A204.1 (cell line): ENCODE measurements around the gene PPARG.

Source experiments
- FAIRE-seq: peaks from 2 replicates; lab custom pipeline; 2012; peaks lifted over from hg19 to GRCh38; lab: Jason Lieb, UNC

PPARG gene

DNA sequence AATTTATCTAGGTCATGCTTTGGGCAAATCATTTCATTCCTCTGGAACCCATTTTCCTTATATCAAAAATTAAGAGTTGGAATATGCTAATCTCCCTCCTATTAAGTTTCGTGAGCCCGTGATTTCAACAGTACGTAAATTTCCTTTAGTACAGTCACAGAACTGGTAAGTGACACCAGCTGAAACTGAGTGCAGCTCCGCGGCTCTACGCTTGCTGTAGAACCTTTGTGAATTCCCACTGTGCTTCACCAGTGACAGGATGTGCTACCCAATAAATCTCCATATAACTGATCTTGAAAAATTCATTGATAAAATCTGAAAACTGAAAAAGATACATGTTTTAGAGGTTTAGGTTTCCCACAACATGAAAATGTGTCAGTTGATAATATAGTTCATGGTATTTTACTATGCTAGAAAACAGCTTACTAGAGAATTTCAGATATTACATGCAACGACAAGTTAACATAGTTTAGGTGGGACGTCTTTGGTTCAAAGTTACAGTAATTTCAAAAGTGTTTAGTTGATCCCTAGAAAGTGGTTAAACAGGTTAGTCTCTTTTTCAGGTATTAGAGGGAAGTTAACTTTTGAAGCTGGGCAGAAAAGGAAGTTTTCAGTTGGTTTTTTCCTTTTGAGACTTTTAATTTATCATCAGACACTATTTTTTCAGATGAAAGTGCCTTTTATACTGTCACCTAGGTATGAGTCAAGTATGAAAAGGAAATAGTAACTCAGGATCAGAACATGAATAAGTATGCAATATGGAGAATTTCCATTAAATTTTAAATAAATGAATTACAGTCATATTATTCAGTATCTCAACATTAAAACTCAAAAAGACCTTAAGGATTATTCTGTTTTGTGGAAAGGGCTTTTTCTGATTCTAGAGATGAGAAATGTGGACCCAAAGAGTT, 57.0 kb downstream of the PPARG start:
- no peak for FAIRE-seq

DNA sequence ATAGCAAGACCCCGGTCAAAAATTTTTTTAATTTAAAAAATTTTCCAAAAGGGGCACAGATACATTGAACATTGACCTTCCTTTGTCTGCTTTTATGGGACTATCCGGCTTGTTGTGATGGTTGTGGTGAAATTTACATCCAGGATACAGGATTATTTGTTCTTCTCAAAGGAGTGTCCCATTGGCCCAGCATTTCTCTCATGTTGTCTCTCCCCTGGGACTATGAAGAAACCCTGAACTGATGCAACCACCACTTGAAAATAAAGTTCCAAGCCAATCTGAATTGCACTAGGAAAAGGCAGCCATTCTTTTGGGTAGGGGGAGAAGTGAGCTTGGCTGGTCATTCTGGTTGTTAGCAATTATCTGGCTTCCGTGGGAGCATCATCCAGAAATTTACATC, 58.4 kb downstream of the PPARG start:
- no peak for FAIRE-seq

- FAIRE-seq = no peak
Observed at GRCh38 chr3:12349895-12350811, 61.3 kb downstream of the PPARG start.

- no peak for FAIRE-seq
Observed at GRCh38 chr3:12351145-12351544, 62.3 kb downstream of the PPARG start.

DNA sequence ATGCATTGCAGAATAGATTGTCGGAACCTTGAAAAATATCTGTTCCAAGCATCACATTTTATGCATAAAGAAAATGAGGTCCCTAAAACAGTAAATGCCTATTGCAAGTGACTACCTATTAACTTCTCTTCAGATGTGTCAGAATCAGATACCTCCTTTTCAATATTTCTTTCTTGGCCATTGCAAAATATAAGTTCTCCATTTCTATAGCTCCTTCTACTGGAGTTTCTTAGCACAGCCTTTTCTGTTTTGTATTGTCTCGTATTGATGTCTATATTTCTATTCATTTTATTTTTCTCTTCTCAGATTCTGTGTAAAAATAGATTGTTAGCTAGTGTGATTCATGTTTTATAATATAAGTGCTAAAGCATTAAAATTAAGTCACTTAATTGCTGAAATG, 63.4 kb downstream of the PPARG start:
- peak; percentile 11 for FAIRE-seq

DNA sequence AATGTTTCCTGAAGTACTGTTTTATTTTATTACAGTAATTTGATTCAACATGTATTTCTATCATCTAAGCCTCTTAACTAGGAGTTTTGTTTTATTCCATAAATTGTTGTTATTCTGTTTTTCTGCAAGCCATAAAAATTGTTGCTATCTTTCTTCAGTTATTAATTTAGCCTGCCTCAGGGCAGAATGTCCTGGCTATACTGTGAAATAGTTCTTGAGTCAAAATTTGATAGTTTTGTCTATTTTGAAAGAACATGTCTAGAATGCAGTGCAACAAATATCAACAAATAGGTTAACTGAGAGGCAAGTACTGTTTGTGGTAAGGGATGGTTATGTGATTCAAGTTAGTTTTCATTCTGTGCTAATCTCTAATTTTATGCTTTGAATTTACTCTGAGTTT, 63.9 kb downstream of the PPARG start:
- no peak for FAIRE-seq

GRCh38 chr3:12353796-12354525, 65.1 kb downstream of the PPARG start:
- FAIRE-seq = no peak

- FAIRE-seq = no peak
Observed at GRCh38 chr3:12356175-12356574, 67.3 kb downstream of the PPARG start.

- FAIRE-seq = no peak
Observed at GRCh38 chr3:12356996-12357395, 68.1 kb downstream of the PPARG start.

GRCh38 chr3:12357456-12357855, 68.6 kb downstream of the PPARG start:
- FAIRE-seq = no peak

DNA sequence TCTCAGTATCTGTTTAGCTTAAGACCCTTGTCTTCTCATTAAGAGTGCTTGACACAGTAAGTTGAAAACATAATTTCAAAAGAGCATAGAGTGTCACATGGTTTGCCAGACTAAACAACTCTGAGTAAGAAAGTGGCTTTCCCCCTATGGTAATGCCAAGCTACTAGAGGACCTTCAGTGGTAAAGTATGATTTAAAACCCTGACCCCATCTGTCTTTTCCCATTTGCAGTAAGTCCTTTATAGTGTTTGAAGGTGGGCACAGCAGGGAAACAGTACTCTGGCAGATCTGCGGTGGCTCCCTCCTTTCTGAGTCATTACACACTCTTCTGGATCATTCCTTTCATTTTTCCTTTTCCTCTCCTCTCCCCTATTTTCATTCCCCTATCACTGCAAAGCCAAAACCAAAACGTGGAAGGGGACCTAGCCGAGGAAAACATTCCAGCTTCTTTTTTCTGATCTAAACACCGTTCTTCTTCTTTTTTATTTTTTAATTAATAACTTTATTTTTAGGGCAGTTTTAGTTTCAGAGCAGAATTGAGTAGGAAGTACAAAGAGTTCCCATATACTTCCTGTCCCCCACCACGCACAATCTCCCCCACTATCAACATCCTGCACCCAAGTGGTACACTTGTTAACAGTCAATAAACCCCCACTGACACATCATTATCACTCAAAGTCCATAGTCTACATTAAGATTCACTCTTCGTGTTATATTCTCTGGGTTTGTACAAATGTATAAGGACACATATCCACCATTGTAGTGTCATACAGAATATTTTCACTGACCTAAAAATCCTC, 74.7 kb downstream of the PPARG start:
- no peak for FAIRE-seq

- FAIRE-seq = no peak
Observed at GRCh38 chr3:12367346-12367745, 78.5 kb downstream of the PPARG start.

DNA sequence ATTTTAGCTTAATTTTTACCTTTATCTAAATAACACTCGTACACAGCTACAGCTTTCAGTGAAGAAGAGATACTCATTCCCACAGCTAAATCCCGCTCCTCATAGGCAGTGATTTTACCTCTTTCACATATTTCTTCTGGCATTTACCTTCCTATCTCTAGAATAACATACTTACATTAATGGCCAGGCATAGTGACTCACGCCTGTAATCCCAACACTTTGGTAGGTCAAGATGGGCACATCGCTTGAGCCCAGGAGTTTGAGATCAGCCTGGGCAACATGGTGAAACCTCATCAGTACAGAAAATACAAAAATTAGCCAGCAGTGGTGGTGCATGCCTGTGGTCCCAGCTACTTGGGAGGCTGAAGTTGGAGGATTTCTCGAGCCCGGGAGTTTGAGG, 80.2 kb downstream of the PPARG start:
- FAIRE-seq = no peak

GRCh38 chr3:12369598-12369997, 80.7 kb downstream of the PPARG start:
- no peak for FAIRE-seq

DNA sequence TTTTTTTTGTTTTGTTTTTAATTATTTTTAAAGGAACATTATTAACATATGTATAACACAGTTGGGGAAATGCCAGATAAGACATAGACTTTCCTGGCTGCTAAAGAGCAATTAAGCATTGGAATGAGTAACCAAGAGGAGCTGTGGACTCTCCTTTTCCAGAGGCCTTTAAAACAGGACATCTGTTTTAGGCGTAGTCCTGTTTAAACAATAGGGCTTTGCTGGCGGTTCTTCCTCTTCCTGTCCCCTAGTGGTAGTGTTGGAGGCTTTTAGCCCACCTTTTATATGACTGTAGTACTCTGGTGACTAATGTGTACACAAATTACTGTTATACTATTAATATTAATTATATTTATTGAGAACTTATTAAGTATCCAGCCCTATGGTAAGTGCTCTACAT, 81.9 kb downstream of the PPARG start:
- no peak for FAIRE-seq

- no peak for FAIRE-seq
Observed at GRCh38 chr3:12371525-12372140, 82.8 kb downstream of the PPARG start.

DNA sequence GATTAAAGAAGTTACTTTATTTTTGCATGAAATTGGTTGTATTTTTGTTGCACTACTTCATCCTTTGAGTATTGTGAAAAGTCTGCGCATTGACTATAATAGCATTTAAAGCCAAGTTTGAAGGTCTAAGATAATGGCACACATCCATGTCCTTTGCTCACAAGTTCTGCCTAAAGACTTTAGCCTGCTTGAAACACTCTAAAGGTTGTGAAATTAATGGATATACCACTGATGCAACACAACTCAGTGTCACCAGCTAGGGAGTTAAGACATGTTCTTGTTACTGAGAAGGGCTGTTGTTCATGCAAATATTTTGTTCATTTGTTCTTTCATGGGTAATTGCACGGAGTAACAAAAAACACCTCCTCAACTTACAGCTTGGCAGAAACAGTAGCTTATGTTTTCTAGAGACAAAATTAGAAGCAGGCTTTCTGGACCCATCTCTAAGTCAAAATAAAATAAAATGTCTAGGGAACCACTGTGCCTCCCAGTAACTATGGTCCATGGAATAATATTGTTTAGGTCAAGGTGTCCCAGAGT, 83.9 kb downstream of the PPARG start:
- FAIRE-seq = no peak

DNA sequence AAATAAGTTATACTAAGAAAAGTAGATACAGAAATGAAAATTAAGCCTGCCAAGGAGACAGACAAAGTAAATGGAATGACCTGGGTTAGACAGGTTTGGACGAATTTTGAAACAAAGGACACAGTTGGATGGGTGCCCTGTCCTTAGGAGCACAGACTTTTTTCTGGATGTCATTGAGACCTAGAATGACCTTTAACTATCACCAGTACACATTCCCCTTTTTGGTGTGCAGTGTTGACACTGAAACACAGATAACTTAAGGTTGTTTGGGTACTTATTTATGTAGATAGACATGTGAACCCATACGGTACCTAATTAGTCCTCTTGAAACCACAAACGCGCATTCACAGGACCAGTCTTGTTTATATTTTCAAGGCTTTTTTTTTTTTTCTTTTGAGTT, 86.7 kb downstream of the PPARG start:
- FAIRE-seq = no peak

GRCh38 chr3:12379640-12380429, 91.0 kb downstream of the PPARG start:
- no peak for FAIRE-seq

DNA sequence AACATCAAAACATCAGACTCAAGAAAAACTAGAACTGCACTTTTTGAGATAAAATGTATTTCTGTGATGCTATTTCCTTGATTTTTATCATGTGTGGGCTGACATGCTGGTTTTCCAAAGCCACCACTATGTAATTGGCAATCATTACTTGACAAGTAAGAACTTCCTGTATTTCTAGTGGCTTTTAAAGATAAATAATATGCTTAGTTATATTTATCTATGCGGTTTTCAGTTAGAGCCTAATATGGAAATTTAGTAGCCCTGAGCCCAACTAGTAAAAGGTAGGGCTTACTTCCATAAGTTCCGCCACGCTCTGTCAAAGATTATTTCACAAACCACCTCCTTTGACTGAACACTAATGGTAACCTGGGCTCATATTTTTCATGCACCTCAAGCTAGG, 91.6 kb downstream of the PPARG start:
- FAIRE-seq = no peak
